HepG2 (cell line): Measurements from ENCODE around the gene CYB5B. TPM values are rescaled to one million over a fixed set of nuclear protein-coding genes. Genes with fewer than 3 reads are reported as not detected.

ENCODE experiments used
- ARID5B ChIP-seq: IDR thresholded peaks from 2 replicates; pipeline ENCODE4 v1.4.0; 2020; ENCODE audit warnings: mild to moderate bottlenecking, missing genetic modification reagents
- CBX5 ChIP-seq: sonication (generic); formaldehyde crosslinking; IDR thresholded peaks from 2 replicates; pipeline ENCODE4 v1.4.0; 2020; ENCODE audit warnings: missing genetic modification reagents, borderline replicate concordance
- CENPBD1 ChIP-seq: sonication (generic); formaldehyde crosslinking; IDR thresholded peaks from 2 replicates; pipeline ENCODE4 v1.8.0; 2022; ENCODE audit warnings: missing genetic modification reagents, low read depth, mild to moderate bottlenecking, borderline replicate concordance
- GTF2F1 ChIP-seq: fragments of 150-350 bp; IDR thresholded peaks from 2 replicates; pipeline ENCODE4 v1.6.1; 2014; ENCODE audit warnings: low read length
- KDM5B ChIP-seq: sonication (generic); formaldehyde crosslinking; IDR thresholded peaks from 2 replicates; pipeline ENCODE4 v1.4.0; 2020; ENCODE audit warnings: missing genetic modification reagents, mild to moderate bottlenecking, borderline replicate concordance
- KLF6 ChIP-seq: IDR thresholded peaks from 2 replicates; pipeline ENCODE4 v1.8.0; 2016; ENCODE audit warnings: missing biosample characterization, missing genetic modification reagents
- KMT2A ChIP-seq: sonication (generic); formaldehyde crosslinking; IDR thresholded peaks from 2 replicates; pipeline ENCODE4 v1.4.0; 2020; ENCODE audit warnings: missing genetic modification reagents
- NFYB ChIP-seq: sonication (generic); formaldehyde crosslinking; IDR thresholded peaks from 2 replicates; pipeline ENCODE4 v1.4.0; 2020; ENCODE audit warnings: missing genetic modification reagents
- NKX3-1 ChIP-seq: sonication (generic); formaldehyde crosslinking; IDR thresholded peaks from 2 replicates; pipeline ENCODE4 v1.5.0; 2020; ENCODE audit warnings: missing genetic modification reagents
- NR1H2 ChIP-seq: sonication (generic); formaldehyde crosslinking; IDR thresholded peaks from 2 replicates; pipeline ENCODE4 v1.8.1; 2022; ENCODE audit warnings: low read depth, missing genetic modification reagents, borderline replicate concordance
- NRL ChIP-seq: sonication (generic); formaldehyde crosslinking; IDR thresholded peaks from 2 replicates; pipeline ENCODE4 v1.5.0; 2020; ENCODE audit warnings: missing genetic modification reagents, mild to moderate bottlenecking, moderate library complexity, borderline replicate concordance
- PAX8 ChIP-seq: sonication (generic); formaldehyde crosslinking; IDR thresholded peaks from 2 replicates; pipeline ENCODE4 v1.8.0; 2022; ENCODE audit warnings: mild to moderate bottlenecking, missing genetic modification reagents, borderline replicate concordance
- RFXAP ChIP-seq: sonication (generic); formaldehyde crosslinking; IDR thresholded peaks from 2 replicates; pipeline ENCODE4 v1.4.0; 2020; ENCODE audit warnings: missing genetic modification reagents, borderline replicate concordance
- SMAD9 ChIP-seq: sonication (generic); formaldehyde crosslinking; IDR thresholded peaks from 2 replicates; pipeline ENCODE4 v1.5.1; 2020; ENCODE audit warnings: mild to moderate bottlenecking, missing genetic modification reagents
- SP4 ChIP-seq: sonication (generic); formaldehyde crosslinking; IDR thresholded peaks from 2 replicates; pipeline ENCODE4 v1.8.1; 2023; ENCODE audit warnings: mild to moderate bottlenecking, missing genetic modification reagents
- TARDBP ChIP-seq: sonication (generic); formaldehyde crosslinking; IDR thresholded peaks from 2 replicates; pipeline ENCODE4 v1.8.0; 2022; ENCODE audit warnings: mild to moderate bottlenecking, missing genetic modification reagents
- TCF7 ChIP-seq: sonication (generic); IDR thresholded peaks from 2 replicates; pipeline ENCODE4 v1.6.1; 2016; ENCODE audit warnings: antibody characterized with exemption, low read depth
- ZFYVE20 ChIP-seq: sonication (generic); formaldehyde crosslinking; IDR thresholded peaks from 2 replicates; pipeline ENCODE4 v1.8.0; 2023; ENCODE audit warnings: low read depth, mild to moderate bottlenecking, moderate library complexity, missing genetic modification reagents, borderline replicate concordance
- ZNF30 ChIP-seq: sonication (generic); formaldehyde crosslinking; IDR thresholded peaks from 2 replicates; pipeline ENCODE4 v1.5.0; 2020; ENCODE audit warnings: mild to moderate bottlenecking, missing genetic modification reagents
- ZNF33B ChIP-seq: sonication (generic); formaldehyde crosslinking; IDR thresholded peaks from 2 replicates; pipeline ENCODE4 v1.5.1; 2020; ENCODE audit warnings: mild to moderate bottlenecking, missing genetic modification reagents
- ZNF460 ChIP-seq: sonication (generic); formaldehyde crosslinking; IDR thresholded peaks from 2 replicates; pipeline ENCODE4 v1.5.1; 2020; ENCODE audit warnings: missing genetic modification reagents, mild to moderate bottlenecking, borderline replicate concordance
- ZNF558 ChIP-seq: sonication (generic); formaldehyde crosslinking; IDR thresholded peaks from 2 replicates; pipeline ENCODE4 v1.9.0; 2022; ENCODE audit warnings: mild to moderate bottlenecking, missing genetic modification reagents, borderline replicate concordance
- ZNF746 ChIP-seq: sonication (generic); formaldehyde crosslinking; IDR thresholded peaks from 2 replicates; pipeline ENCODE4 v1.8.0; 2022; ENCODE audit warnings: mild to moderate bottlenecking, missing genetic modification reagents
- ZNF883 ChIP-seq: sonication (generic); formaldehyde crosslinking; IDR thresholded peaks from 2 replicates; pipeline ENCODE4 v1.5.1; 2020; ENCODE audit warnings: mild to moderate bottlenecking, missing genetic modification reagents; ENCODE audit errors: not compliant biosample characterization
- ZSCAN20 ChIP-seq: sonication (generic); formaldehyde crosslinking; IDR thresholded peaks from 2 replicates; pipeline ENCODE4 v1.4.0; 2020; ENCODE audit warnings: missing genetic modification reagents, mild to moderate bottlenecking, borderline replicate concordance
- polyA plus RNA-seq, 8 experiments: library from polyadenylated mRNA; depleted of rRNA in 3 of 8; stranded (reverse) in 7 of 8; unstranded in 1 of 8; fragments of >200 nt; fragmentation: Illumina TruSeq in 4 of 8; extraction: Trizol in 4 of 8; gene quantifications; 2 replicates each; pipeline versions ENCODE4 v1.2.1 to v1.2.3, GENCODE V29; 2011 to 2016; ENCODE audit warnings: low read depth in 4 of 8, missing spikeins in 1 of 8, mixed read lengths in 1 of 8; ENCODE audit not compliant: insufficient read depth in 1 of 8
- total RNA-seq, 5 experiments: library from RNA; depleted of rRNA; stranded (reverse); fragments of >200 nt; fragmentation: Illumina TruSeq; extraction: Trizol; gene quantifications; 2 replicates each; pipeline ENCODE4 v1.2.3, GENCODE V29; 2016; ENCODE audit warnings: low read depth in 1 of 5
- TF ChIP-seq, protein P1 (sequence below): sonication (generic); formaldehyde crosslinking; IDR thresholded peaks from 2 replicates; pipeline ENCODE4 v1.4.0; 2020; ENCODE audit warnings: missing genetic modification reagents, borderline replicate concordance

CYB5B gene
- total and polyA plus RNA-seq, 2 of the 13 experiments (the other 11 are each of a cell fraction or from before 2014, with no cell fraction given), result 234 to 432 TPM

- TF ChIP-seq, protein P1, sequence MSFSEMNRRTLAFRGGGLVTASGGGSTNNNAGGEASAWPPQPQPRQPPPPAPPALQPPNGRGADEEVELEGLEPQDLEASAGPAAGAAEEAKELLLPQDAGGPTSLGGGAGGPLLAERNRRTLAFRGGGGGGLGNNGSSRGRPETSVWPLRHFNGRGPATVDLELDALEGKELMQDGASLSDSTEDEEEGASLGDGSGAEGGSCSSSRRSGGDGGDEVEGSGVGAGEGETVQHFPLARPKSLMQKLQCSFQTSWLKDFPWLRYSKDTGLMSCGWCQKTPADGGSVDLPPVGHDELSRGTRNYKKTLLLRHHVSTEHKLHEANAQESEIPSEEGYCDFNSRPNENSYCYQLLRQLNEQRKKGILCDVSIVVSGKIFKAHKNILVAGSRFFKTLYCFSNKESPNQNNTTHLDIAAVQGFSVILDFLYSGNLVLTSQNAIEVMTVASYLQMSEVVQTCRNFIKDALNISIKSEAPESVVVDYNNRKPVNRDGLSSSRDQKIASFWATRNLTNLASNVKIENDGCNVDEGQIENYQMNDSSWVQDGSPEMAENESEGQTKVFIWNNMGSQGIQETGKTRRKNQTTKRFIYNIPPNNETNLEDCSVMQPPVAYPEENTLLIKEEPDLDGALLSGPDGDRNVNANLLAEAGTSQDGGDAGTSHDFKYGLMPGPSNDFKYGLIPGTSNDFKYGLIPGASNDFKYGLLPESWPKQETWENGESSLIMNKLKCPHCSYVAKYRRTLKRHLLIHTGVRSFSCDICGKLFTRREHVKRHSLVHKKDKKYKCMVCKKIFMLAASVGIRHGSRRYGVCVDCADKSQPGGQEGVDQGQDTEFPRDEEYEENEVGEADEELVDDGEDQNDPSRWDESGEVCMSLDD (CRISPR knock-in tag), result no peak
- TF ChIP-seq ZFYVE20 (CRISPR knock-in tag) (no peak), KDM5B (no peak), ZNF746 (CRISPR knock-in tag) (no peak), ZNF460 (CRISPR knock-in tag) (0 out of 2 replicates have a peak, but pooled peaks have one; percentile 9), ZNF883 (no peak), ZSCAN20 (CRISPR knock-in tag) (no peak), NKX3-1 (no peak), ZNF558 (no peak), ARID5B (no peak), TARDBP (CRISPR knock-in tag) (no peak), PAX8 (CRISPR knock-in tag) (no peak), RFXAP (no peak), NFYB (CRISPR knock-in tag) (peak; percentile 78), NRL (CRISPR knock-in tag) (0 out of 2 replicates have a peak, but pooled peaks have one; percentile 29), NR1H2 (no peak), CENPBD1 (no peak), KMT2A (no peak), ZNF30 (CRISPR knock-in tag) (no peak), SMAD9 (CRISPR knock-in tag) (no peak), CBX5 (CRISPR knock-in tag) (no peak), SP4 (CRISPR knock-in tag) (no peak), GTF2F1 (no peak), TCF7 (no peak), KLF6 (no peak), ZNF33B (no peak)
Measured at GRCh38 chr16:69406780-69407331, 17.6 kb upstream of the CYB5B start (continued).
